ENCODE data around the gene KCNK3. TPM values are rescaled to one million over a fixed set of nuclear protein-coding genes. Genes with fewer than 3 reads are reported as not detected.

The KCNK3 gene
- total RNA-seq, 2 experiments from 2014 or later = not detected

- Mint-ChIP-seq H3K4me1 (peaks cover 6% of the 10 kb centered on the region), H3K27me3 (peaks cover 40% of the 10 kb centered on the region), H3K9me3 (ENCODE audit: low read depth) (no peaks in the 10 kb centered on the region), H3K27ac (no peak overlapping the region), H3K36me3 (no peaks in the 10 kb centered on the region), H3K4me3 (no peak overlapping the region)
- ATAC-seq (no peak), DNase-seq (no peak)
- CTCF ChIA-PET = no interaction called here
Observed at GRCh38 chr2:26671691-26672090, 20.8 kb upstream of the KCNK3 start.

- Mint-ChIP-seq H3K36me3 (no peaks in the 10 kb centered on the region), H3K9me3 (ENCODE audit: low read depth) (no peaks in the 10 kb centered on the region), H3K4me3 (no peak overlapping the region), H3K27ac (no peak overlapping the region), H3K4me1 (peaks cover 6% of the 10 kb centered on the region), H3K27me3 (peaks cover 38% of the 10 kb centered on the region)
- CTCF ChIA-PET = no interaction called here
- ATAC-seq (no peak), DNase-seq (no peak)
Observed at GRCh38 chr2:26672112-26672817, 20.3 kb upstream of the KCNK3 start.

- DNase-seq (no peak), ATAC-seq (no peak)
- H3K4me1 Mint-ChIP-seq = peaks cover 6% of the 10 kb centered on the region
- peaks cover 41% of the 10 kb centered on the region for H3K27me3 Mint-ChIP-seq
- H3K4me3 Mint-ChIP-seq = no peak overlapping the region
- no peak overlapping the region for H3K27ac Mint-ChIP-seq
- CTCF ChIA-PET = no interaction called here
- H3K9me3 Mint-ChIP-seq (ENCODE audit: low read depth) = no peaks in the 10 kb centered on the region
- no peaks in the 10 kb centered on the region for H3K36me3 Mint-ChIP-seq
Observed at GRCh38 chr2:26672818-26673393, 19.6 kb upstream of the KCNK3 start.

- Mint-ChIP-seq H3K27me3 (peaks cover 45% of the 10 kb centered on the region), H3K4me3 (no peak overlapping the region), H3K36me3 (no peaks in the 10 kb centered on the region), H3K9me3 (ENCODE audit: low read depth) (no peaks in the 10 kb centered on the region), H3K27ac (no peak overlapping the region), H3K4me1 (peaks cover 4% of the 10 kb centered on the region)
- CTCF ChIA-PET = no interaction called here
- ATAC-seq = no peak
- DNase-seq = no peak
Observed at GRCh38 chr2:26674002-26674751, 18.3 kb upstream of the KCNK3 start.

GRCh38 chr2:26674771-26675170 lies 17.8 kb upstream of the KCNK3 start:
- CTCF ChIA-PET = no interaction called here
- Mint-ChIP-seq H3K9me3 (ENCODE audit: low read depth) (no peaks in the 10 kb centered on the region), H3K36me3 (no peaks in the 10 kb centered on the region), H3K4me3 (no peak overlapping the region), H3K27ac (no peak overlapping the region), H3K4me1 (no peaks in the 10 kb centered on the region), H3K27me3 (peaks cover 43% of the 10 kb centered on the region)
- DNase-seq (no peak), ATAC-seq (no peak)

- Mint-ChIP-seq H3K9me3 (ENCODE audit: low read depth) (no peaks in the 10 kb centered on the region), H3K4me3 (no peak overlapping the region), H3K36me3 (no peaks in the 10 kb centered on the region), H3K27ac (no peak overlapping the region), H3K27me3 (peaks cover 42% of the 10 kb centered on the region), H3K4me1 (no peaks in the 10 kb centered on the region)
- ATAC-seq (no peak), DNase-seq (no peak)
- CTCF ChIA-PET = interaction anchor here (0.6 kb wide), 1 partner anchor 1409 kb away, joined by 3 read pairs; no protein-coding TSS in a partner anchor
Observed at GRCh38 chr2:26675651-26676255, 16.8 kb upstream of the KCNK3 start.

- Mint-ChIP-seq H3K4me1 (no peaks in the 10 kb centered on the region), H3K9me3 (ENCODE audit: low read depth) (no peaks in the 10 kb centered on the region), H3K4me3 (no peak overlapping the region), H3K27ac (no peak overlapping the region), H3K36me3 (no peaks in the 10 kb centered on the region), H3K27me3 (peaks cover 22% of the 10 kb centered on the region)
- CTCF ChIA-PET = no interaction called here
- DNase-seq (no peak), ATAC-seq (no peak)
Observed at GRCh38 chr2:26678035-26678434, 14.5 kb upstream of the KCNK3 start.

- Mint-ChIP-seq H3K4me3 (no peak overlapping the region), H3K27me3 (peaks cover 24% of the 10 kb centered on the region), H3K27ac (no peak overlapping the region), H3K4me1 (no peaks in the 10 kb centered on the region), H3K36me3 (no peaks in the 10 kb centered on the region), H3K9me3 (ENCODE audit: low read depth) (no peaks in the 10 kb centered on the region)
- ATAC-seq = no peak
- no peak for DNase-seq
- CTCF ChIA-PET = interaction anchor here (0.8 kb wide), 1 partner anchor 29 kb away, joined by 3 read pairs; no protein-coding TSS in a partner anchor
Observed at GRCh38 chr2:26679867-26680266, 12.7 kb upstream of the KCNK3 start.

- Mint-ChIP-seq H3K27me3 (peaks cover 39% of the 10 kb centered on the region), H3K4me1 (no peaks in the 10 kb centered on the region), H3K4me3 (no peak overlapping the region), H3K36me3 (no peaks in the 10 kb centered on the region), H3K27ac (no peak overlapping the region), H3K9me3 (ENCODE audit: low read depth) (no peaks in the 10 kb centered on the region)
- no peak for DNase-seq
- no peak for ATAC-seq
- CTCF ChIA-PET = no interaction called here
Observed at GRCh38 chr2:26681656-26682055, 10.9 kb upstream of the KCNK3 start.

GRCh38 chr2:26682155-26682554 lies 10.4 kb upstream of the KCNK3 start:
- Mint-ChIP-seq H3K36me3 (no peaks in the 10 kb centered on the region), H3K27me3 (peaks cover 43% of the 10 kb centered on the region)

GRCh38 chr2:26683583-26683982 lies 8.9 kb upstream of the KCNK3 start:
- Mint-ChIP-seq H3K9me3 (ENCODE audit: low read depth) (no peaks in the 10 kb centered on the region), H3K27me3 (peaks cover 39% of the 10 kb centered on the region), H3K4me3 (no peak overlapping the region), H3K4me1 (no peaks in the 10 kb centered on the region), H3K27ac (no peak overlapping the region), H3K36me3 (no peaks in the 10 kb centered on the region)
- CTCF ChIA-PET = interaction anchor here (0.6 kb wide), 1 partner anchor 64 kb away, joined by 3 read pairs; no protein-coding TSS in a partner anchor
- no peak for DNase-seq
- no peak for ATAC-seq

More at GRCh38 chr2:26682155-26682554, 10.4 kb upstream of the KCNK3 start:
- H3K27ac Mint-ChIP-seq = no peak overlapping the region
- DNase-seq (no peak), ATAC-seq (no peak)
- no peaks in the 10 kb centered on the region for H3K9me3 Mint-ChIP-seq (ENCODE audit: low read depth)
- CTCF ChIA-PET = no interaction called here
- H3K4me3 Mint-ChIP-seq = no peak overlapping the region
- no peaks in the 10 kb centered on the region for H3K4me1 Mint-ChIP-seq

GRCh38 chr2:26685341-26685740 lies 7.2 kb upstream of the KCNK3 start:
- H3K4me1 Mint-ChIP-seq = no peaks in the 10 kb centered on the region
- DNase-seq (no peak), ATAC-seq (no peak)
- H3K9me3 Mint-ChIP-seq (ENCODE audit: low read depth) = no peaks in the 10 kb centered on the region
- peaks cover 42% of the 10 kb centered on the region for H3K27me3 Mint-ChIP-seq
- CTCF ChIA-PET = no interaction called here
- H3K36me3 Mint-ChIP-seq = no peaks in the 10 kb centered on the region
- H3K4me3 Mint-ChIP-seq = no peak overlapping the region
- H3K27ac Mint-ChIP-seq = no peak overlapping the region

- H3K4me3 Mint-ChIP-seq = no peak overlapping the region
- H3K4me1 Mint-ChIP-seq = no peaks in the 10 kb centered on the region
- no peaks in the 10 kb centered on the region for H3K36me3 Mint-ChIP-seq
- peaks cover 46% of the 10 kb centered on the region for H3K27me3 Mint-ChIP-seq
- H3K27ac Mint-ChIP-seq = no peak overlapping the region
- DNase-seq (no peak), ATAC-seq (no peak)
- CTCF ChIA-PET = no interaction called here
- H3K9me3 Mint-ChIP-seq (ENCODE audit: low read depth) = no peaks in the 10 kb centered on the region
Observed at GRCh38 chr2:26685989-26686839, 6.3 kb upstream of the KCNK3 start.

Measured in activated CD8-positive, alpha-beta memory T cell treated with anti-CD3 and anti-CD28 coated beads, Interleukin-2, amount 10 ng/mL, durations not matched to agents 7 days and 5 days (primary cell).